Measurements from ENCODE around the gene NPIPB12. TPM values are rescaled to one million over a fixed set of nuclear protein-coding genes. Genes with fewer than 3 reads are reported as not detected.
"Not testable (repeated sequence)": the region's sequence is repeated elsewhere in the genome, so short reads cannot be mapped to it uniquely, and the experiment has no call there.

NPIPB12 gene
- total and polyA plus RNA-seq, 10 donors = 49.1 to 142 (median 116) TPM

DNA sequence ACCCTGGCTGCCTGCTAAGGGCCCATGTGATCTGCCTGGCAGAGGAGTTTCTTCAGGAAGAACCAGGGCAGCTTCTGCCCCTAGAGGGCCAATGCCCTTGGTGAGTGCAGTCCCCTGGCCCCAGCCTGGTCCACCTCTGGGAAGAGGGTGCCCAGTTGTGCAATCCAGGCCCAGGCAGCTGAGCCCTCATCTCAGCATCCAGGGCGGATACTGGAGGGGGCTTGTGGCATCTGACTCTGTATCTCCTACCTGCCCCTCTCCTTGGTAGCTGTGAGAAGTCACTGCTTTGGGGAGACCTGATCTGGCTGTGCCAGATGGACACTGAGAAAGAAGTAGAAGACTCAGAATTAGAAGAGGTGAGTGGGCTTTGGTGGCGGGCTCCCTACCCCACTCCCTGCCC lies 48.5 kb downstream of the NPIPB12 start:
- H3K36me3 ChIP-seq; H3K9me3 ChIP-seq; H3K4me3 ChIP-seq; H3K4me1 ChIP-seq; H3K27me3 ChIP-seq (replicated peaks in 1 of 7); intact Hi-C loops (cut with DNase I; ENCODE audit: low total_unique reads); DNase-seq; H3K27ac ChIP-seq: not testable (repeated sequence)
- 94 to 98% (median 95%) methylated on average over 1 of the region's 2 CpGs; no CpG with 5 or more reads in 2 of the 5 donors for WGBS, 5 donors

DNA sequence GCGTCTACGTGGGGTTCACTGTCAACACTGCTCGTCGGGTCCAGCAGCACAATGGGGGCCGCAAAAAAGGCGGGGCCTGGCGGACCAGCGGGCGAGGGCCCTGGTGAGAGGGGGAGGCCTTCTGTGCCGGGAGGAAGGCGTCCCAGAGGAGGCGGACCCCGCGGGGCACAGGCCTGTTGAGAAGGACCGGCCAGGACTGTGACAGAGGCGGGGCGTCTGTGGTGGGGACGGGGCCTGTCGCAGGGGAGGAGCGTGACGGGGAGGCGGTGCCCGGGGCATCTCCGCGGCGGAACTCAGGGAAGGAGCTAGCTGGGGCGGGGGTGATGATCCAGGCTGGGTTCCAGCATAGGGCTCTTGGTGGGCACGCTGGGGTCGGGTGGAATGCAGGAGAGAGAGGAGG lies 51.4 kb downstream of the NPIPB12 start:
- H3K27me3 ChIP-seq (replicated peaks in 1 of 7); H3K36me3 ChIP-seq; H3K27ac ChIP-seq; H3K4me3 ChIP-seq; intact Hi-C loops (cut with DNase I; ENCODE audit: low total_unique reads); DNase-seq; H3K4me1 ChIP-seq; H3K9me3 ChIP-seq: not testable (repeated sequence)
- no CpG with 5 or more reads among the region's 29 CpGs for WGBS, 5 donors

DNA sequence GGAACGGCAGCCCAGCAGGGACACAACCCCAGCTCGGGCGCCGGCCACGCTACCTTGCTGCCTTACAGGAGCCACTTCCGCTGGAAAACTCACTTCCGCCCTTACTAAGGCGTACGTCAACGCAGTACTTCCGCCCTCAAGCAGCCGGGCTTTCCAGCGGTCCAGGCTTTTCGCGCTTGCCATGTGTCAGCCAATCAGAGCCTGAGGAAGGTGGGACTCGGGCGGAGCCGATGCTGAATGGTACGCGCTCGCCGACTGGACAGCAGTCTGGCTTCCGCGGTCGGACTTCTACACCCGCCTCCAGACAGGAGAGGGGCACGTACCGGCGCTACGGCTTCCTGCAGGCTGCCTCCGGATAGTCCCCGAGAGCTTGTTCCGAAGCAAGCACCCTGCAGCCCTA lies 51.9 kb downstream of the NPIPB12 start, which contains the start of the genes BOLA2 and SLX1B:
Gene BOLA2 (minus strand): TSS at position 83 of the 400 bp plus-strand sequence. CDS start 98 bp downstream, outside the sequence.
Gene SLX1B (plus strand): TSS at position 265 of the 400 bp plus-strand sequence.
- H3K27me3 ChIP-seq (replicated peaks in 1 of 7) = not testable (repeated sequence)

DNA sequence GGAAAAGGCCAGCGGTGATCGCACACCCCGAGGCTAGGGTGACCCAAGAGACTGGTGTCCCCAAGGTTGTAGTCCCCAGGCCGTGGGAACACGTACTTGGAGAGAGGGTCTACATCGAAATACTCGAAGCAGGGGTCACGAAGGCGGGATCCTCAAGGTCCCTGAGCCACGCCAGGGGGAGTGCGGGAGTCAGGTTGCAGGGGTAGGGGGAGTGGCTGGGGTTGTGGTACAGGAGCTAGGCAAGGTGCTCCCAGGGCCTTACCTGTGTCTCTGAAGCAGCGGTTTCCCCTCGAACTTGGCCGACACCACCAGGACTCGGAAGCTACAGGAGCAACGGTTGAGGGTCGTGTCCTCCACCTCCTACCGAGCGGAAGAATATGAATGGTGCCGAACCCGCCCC lies 52.5 kb downstream of the NPIPB12 start:
- WGBS, 5 donors = no CpG with 5 or more reads among the region's 21 CpGs
- intact Hi-C loops (cut with DNase I; ENCODE audit: low total_unique reads); H3K9me3 ChIP-seq; H3K27ac ChIP-seq; H3K36me3 ChIP-seq; DNase-seq; H3K4me3 ChIP-seq; H3K27me3 ChIP-seq (replicated peaks in 1 of 7); H3K4me1 ChIP-seq: not testable (repeated sequence)

More for the DNA sequence above, 51.9 kb downstream of the NPIPB12 start, which contains the start of the genes BOLA2 and SLX1B:
- H3K27ac ChIP-seq; DNase-seq; intact Hi-C loops (cut with DNase I; ENCODE audit: low total_unique reads); H3K36me3 ChIP-seq; H3K9me3 ChIP-seq; H3K4me1 ChIP-seq; H3K4me3 ChIP-seq: not testable (repeated sequence)
- no CpG with 5 or more reads among the region's 33 CpGs for WGBS, 5 donors

Small RNA genes within 50 kb of the gene (small RNA-seq; reads per million reads assigned to genes)
- gene AC133555.2 = 0 reads per million in 4 donors

Other genes with a start within 250 kb of the NPIPB12 start
- gene NPIPB11, start 99.7 kb downstream of the NPIPB12 start, total RNA-seq = 10 to 100 TPM in 1 of 7 donors, 1 to 10 TPM in 5, under 1 TPM in 1; 0.81 to 12.1 (median 3.0) TPM
- gene NPIPB11, start 99.7 kb downstream of the NPIPB12 start, polyA plus RNA-seq = 1 to 10 TPM; 1.2 to 2.3 (median 1.9) TPM
- gene BOLA2, start 52.1 kb downstream of the NPIPB12 start, total RNA-seq = 10 to 100 TPM in 4 of 7 donors, 1 to 10 TPM in 3; 6.5 to 25.1 (median 11.3) TPM
- gene BOLA2, start 52.1 kb downstream of the NPIPB12 start, polyA plus RNA-seq = 10 to 100 TPM; 27.8 to 43.9 (median 29.0) TPM
- gene SLX1B, start 51.9 kb downstream of the NPIPB12 start, total RNA-seq = 10 to 100 TPM in 6 of 7 donors, 1 to 10 TPM in 1; 8.3 to 59.7 (median 28.1) TPM
- gene SLX1B, start 51.9 kb downstream of the NPIPB12 start, polyA plus RNA-seq = 10 to 100 TPM; 13.1 to 25.4 (median 25.1) TPM
- 10 to 100 TPM in 5 of 7 donors, 1 to 10 TPM in 2; 5.3 to 35.3 (median 16.3) TPM for gene SULT1A4, start 46.5 kb downstream of the NPIPB12 start, total RNA-seq
- gene SULT1A4, start 46.5 kb downstream of the NPIPB12 start, polyA plus RNA-seq = 10 to 100 TPM; 13.4 to 65.6 (median 27.0) TPM
- 10 to 100 TPM; 21.6 to 46.4 (median 28.7) TPM for gene SPN, start 156.8 kb upstream of the NPIPB12 start, total RNA-seq
- 1 to 10 TPM; 3.9 to 9.1 (median 7.3) TPM for gene SPN, start 156.8 kb upstream of the NPIPB12 start, polyA plus RNA-seq
- 10 to 100 TPM in 6 of 7 donors, 1 to 10 TPM in 1; 8.8 to 37.2 (median 21.7) TPM for gene QPRT, start 172.8 kb upstream of the NPIPB12 start, total RNA-seq
- 1 to 10 TPM; 3.3 to 8.0 (median 7.5) TPM for gene QPRT, start 172.8 kb upstream of the NPIPB12 start, polyA plus RNA-seq
- 10 to 100 TPM; 34.5 to 46.0 (median 40.5) TPM for gene C16orf54, start 239.6 kb upstream of the NPIPB12 start, total RNA-seq
- 10 to 100 TPM; 15.6 to 21.0 (median 16.6) TPM for gene C16orf54, start 239.6 kb upstream of the NPIPB12 start, polyA plus RNA-seq